Measurements from ENCODE around the gene OPCML. TPM values are rescaled to one million over a fixed set of nuclear protein-coding genes. Genes with fewer than 3 reads are reported as not detected.

Gene OPCML
- total RNA-seq, 1 experiment from 2014 or later, result not detected

GRCh38 chr11:132942611-132943356 is 589.5 kb downstream of the OPCML start:
- no peak overlapping the region for H3K4me2 ChIP-seq (ENCODE audit: low read length)
- H3K9ac ChIP-seq (ENCODE audit: low read length), result no peak overlapping the region
- no peaks in the 10 kb centered on the region for H3K79me2 ChIP-seq (ENCODE audit: low read length)
- no peak for TF ChIP-seq EZH2 (IDR thresholded peaks at IDR 0.05; ENCODE audit: low read length, unreplicated experiment)
- no peak for TF ChIP-seq CTCF (conservative IDR thresholded peaks at IDR 0.05; ENCODE audit: low read depth, low read length)
- TF ChIP-seq EZH2phosphoT487 (IDR thresholded peaks at IDR 0.05; ENCODE audit: borderline replicate concordance, low read length), result no peak
- no peaks in the 10 kb centered on the region for H3K4me1 ChIP-seq (ENCODE audit: insufficient read depth, low read length)
- no peak overlapping the region for H3K4me3 ChIP-seq (ENCODE audit: low read length)
- H4K20me1 ChIP-seq (ENCODE audit: low read length), result no peaks in the 10 kb centered on the region
- DNase-seq (no peak), ATAC-seq (no peak)
- H3K27ac ChIP-seq (ENCODE audit: low read length), result no peak overlapping the region
- H3K36me3 ChIP-seq (ENCODE audit: low read depth, low read length), result no peaks in the 10 kb centered on the region
- no peaks in the 10 kb centered on the region for H3K9me2 ChIP-seq (replicated peaks; ENCODE audit: low read length)
- H3K9me3 ChIP-seq (ENCODE audit: low read length), result peaks cover 5% of the 10 kb centered on the region; the same call in 1 of the 2 replicates
- no peaks in the 10 kb centered on the region for H3K27me3 ChIP-seq (ENCODE audit: low read length)
- H3F3A ChIP-seq (ENCODE audit: low read length, unreplicated experiment), result no peaks in the 10 kb centered on the region
- no TSS peak for BruUV-seq (replicated peaks)
- POLR2A ChIA-PET (ENCODE audit: unreplicated experiment), result no interaction called here
- intact Hi-C loops (cut with micrococcal nuclease), result no loop called here
- no peak overlapping the region for H2AFZ ChIP-seq (ENCODE audit: low read length)
- CTCF ChIA-PET, result no interaction called here

- no peaks in the 10 kb centered on the region for H3K4me1 ChIP-seq (ENCODE audit: insufficient read depth, low read length)
- H3K27ac ChIP-seq (ENCODE audit: low read length), result no peak overlapping the region
- no peaks in the 10 kb centered on the region for H4K20me1 ChIP-seq (ENCODE audit: low read length)
- CTCF ChIA-PET, result interaction anchor here (1.0 kb wide), 1 partner anchor 1193 kb away, joined by 5 read pairs; no protein-coding TSS in a partner anchor
- no peaks in the 10 kb centered on the region for H3K79me2 ChIP-seq (ENCODE audit: low read length)
- no peak for ATAC-seq
- H2AFZ ChIP-seq (ENCODE audit: low read length), result no peak overlapping the region
- no peaks in the 10 kb centered on the region for H3K9me2 ChIP-seq (replicated peaks; ENCODE audit: low read length)
- H3K36me3 ChIP-seq (ENCODE audit: low read depth, low read length), result no peaks in the 10 kb centered on the region
- H3F3A ChIP-seq (ENCODE audit: low read length, unreplicated experiment), result no peaks in the 10 kb centered on the region
- no peak for TF ChIP-seq CTCF (conservative IDR thresholded peaks at IDR 0.05; ENCODE audit: low read depth, low read length)
- TF ChIP-seq EZH2 (IDR thresholded peaks at IDR 0.05; ENCODE audit: low read length, unreplicated experiment), result no peak
- no peak for TF ChIP-seq EZH2phosphoT487 (IDR thresholded peaks at IDR 0.05; ENCODE audit: borderline replicate concordance, low read length)
- POLR2A ChIA-PET (ENCODE audit: unreplicated experiment), result no interaction called here
- H3K27me3 ChIP-seq (ENCODE audit: low read length), result no peaks in the 10 kb centered on the region
- intact Hi-C loops (cut with micrococcal nuclease), result no loop called here
- no TSS peak for BruUV-seq (replicated peaks)
- H3K4me3 ChIP-seq (ENCODE audit: low read length), result no peak overlapping the region
- no peak overlapping the region for H3K4me2 ChIP-seq (ENCODE audit: low read length)
- DNase-seq, result no peak
- H3K9me3 ChIP-seq (ENCODE audit: low read length), result no peaks in the 10 kb centered on the region
- H3K9ac ChIP-seq (ENCODE audit: low read length), result no peak overlapping the region
Measured at GRCh38 chr11:132941761-132942160, 590.5 kb downstream of the OPCML start.

- no peak for ATAC-seq
Measured at GRCh38 chr11:132941024-132941646, 591.2 kb downstream of the OPCML start.

More at GRCh38 chr11:132941024-132941646, 591.2 kb downstream of the OPCML start:
- peak; percentile 35 for DNase-seq
- Histone ChIP-seq H3K4me2 (ENCODE audit: low read length) (no peak overlapping the region), H3K4me1 (ENCODE audit: insufficient read depth, low read length) (no peaks in the 10 kb centered on the region), H3K79me2 (ENCODE audit: low read length) (no peaks in the 10 kb centered on the region), H3K9me3 (ENCODE audit: low read length) (no peaks in the 10 kb centered on the region), H3K4me3 (ENCODE audit: low read length) (no peak overlapping the region), H3K27me3 (ENCODE audit: low read length) (no peaks in the 10 kb centered on the region), H3K9me2 (replicated peaks; ENCODE audit: low read length) (no peaks in the 10 kb centered on the region), H3F3A (ENCODE audit: low read length, unreplicated experiment) (no peaks in the 10 kb centered on the region), H2AFZ (ENCODE audit: low read length) (no peak overlapping the region), H4K20me1 (ENCODE audit: low read length) (no peaks in the 10 kb centered on the region), H3K9ac (ENCODE audit: low read length) (no peak overlapping the region), H3K27ac (ENCODE audit: low read length) (no peak overlapping the region), H3K36me3 (ENCODE audit: low read depth, low read length) (no peaks in the 10 kb centered on the region)
- TF ChIP-seq CTCF (conservative IDR thresholded peaks at IDR 0.05; ENCODE audit: low read depth, low read length) (peak; percentile 91), EZH2phosphoT487 (IDR thresholded peaks at IDR 0.05; ENCODE audit: borderline replicate concordance, low read length) (no peak)
- CTCF ChIA-PET, result interaction anchor here (1.0 kb wide), 1 partner anchor 1193 kb away, joined by 5 read pairs; no protein-coding TSS in a partner anchor
- POLR2A ChIA-PET (ENCODE audit: unreplicated experiment), result no interaction called here
- BruUV-seq (replicated peaks), result no TSS peak
- intact Hi-C loops (cut with micrococcal nuclease), result no loop called here

Data from PC-3 (cell line).